GM19328 (cell line): ENCODE measurements around the gene ESRRB.

Experiments
- ATAC-seq: cut with Tn5 transposase; IDR thresholded peaks from one replicate; pipeline ENCODE4 v1.9.1; 2021; ENCODE audit warnings: mild to moderate bottlenecking, moderate library complexity; ENCODE audit not compliant: unreplicated experiment

ESRRB gene

DNA sequence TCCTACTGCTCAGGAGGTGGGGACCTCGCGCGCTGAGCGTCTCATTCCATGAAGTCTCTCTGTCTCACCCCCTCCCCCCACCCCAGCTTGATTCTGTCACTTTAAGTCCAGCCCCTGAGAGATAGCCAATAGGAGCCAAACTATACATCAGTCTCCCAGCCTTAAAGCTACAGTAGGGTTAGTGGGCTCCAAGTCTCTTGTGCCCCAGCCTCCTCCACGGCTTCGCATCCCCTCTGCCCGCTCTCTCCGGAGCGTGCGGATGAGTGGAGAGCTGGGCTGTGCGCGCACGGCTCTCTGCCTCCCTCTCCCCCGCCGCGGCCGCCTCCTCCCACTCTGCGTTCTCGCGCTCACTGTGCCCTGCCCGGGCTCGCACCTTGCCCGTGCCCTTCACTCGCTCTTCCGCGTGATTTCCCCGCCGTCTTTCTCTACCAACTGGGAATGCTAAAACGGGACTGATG, at the start of gene ESRRB:
TSS of gene ESRRB (plus strand) at position 191 of the 458 bp plus-strand sequence. CDS start at position 456, 265 bp downstream.
- ATAC-seq: no peak

DNA sequence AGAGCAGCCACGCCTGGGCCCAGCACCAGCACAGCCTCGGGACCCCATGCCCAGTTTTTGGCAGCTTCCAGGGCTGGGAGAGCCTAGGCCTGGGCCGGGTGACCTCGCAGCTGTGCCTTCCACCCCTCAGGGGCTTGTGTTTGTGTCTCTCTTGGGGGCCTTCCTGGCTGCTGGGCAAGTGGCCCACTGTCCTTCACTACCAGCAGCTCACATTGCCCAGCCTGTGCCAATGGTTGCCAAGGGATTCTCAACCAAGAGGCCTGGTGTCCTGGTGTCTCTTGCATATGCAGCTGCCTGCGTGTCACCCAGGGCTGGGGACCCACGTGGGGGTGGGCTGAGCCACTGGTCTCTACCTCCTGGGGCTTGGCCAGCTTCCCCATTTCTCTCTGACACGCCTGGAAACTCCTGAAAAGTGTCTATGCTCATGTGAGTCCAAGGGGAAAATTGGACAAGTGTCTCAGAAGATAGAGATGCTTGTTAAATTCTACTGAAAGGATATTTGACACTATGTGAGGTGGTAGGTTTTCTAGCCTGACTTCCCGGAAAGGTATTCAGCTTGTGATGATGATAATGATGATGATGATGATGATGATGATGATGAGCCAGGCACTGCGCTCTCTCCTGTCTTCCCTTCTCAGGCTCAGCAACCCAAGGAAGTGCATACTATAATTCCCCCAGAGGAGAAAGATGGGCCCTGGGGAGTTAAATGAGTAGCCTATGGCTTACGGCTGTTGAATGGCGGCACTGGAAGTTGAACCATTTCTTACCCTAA, 48.8 kb upstream of the ESRRB start:
- ATAC-seq: no peak

DNA sequence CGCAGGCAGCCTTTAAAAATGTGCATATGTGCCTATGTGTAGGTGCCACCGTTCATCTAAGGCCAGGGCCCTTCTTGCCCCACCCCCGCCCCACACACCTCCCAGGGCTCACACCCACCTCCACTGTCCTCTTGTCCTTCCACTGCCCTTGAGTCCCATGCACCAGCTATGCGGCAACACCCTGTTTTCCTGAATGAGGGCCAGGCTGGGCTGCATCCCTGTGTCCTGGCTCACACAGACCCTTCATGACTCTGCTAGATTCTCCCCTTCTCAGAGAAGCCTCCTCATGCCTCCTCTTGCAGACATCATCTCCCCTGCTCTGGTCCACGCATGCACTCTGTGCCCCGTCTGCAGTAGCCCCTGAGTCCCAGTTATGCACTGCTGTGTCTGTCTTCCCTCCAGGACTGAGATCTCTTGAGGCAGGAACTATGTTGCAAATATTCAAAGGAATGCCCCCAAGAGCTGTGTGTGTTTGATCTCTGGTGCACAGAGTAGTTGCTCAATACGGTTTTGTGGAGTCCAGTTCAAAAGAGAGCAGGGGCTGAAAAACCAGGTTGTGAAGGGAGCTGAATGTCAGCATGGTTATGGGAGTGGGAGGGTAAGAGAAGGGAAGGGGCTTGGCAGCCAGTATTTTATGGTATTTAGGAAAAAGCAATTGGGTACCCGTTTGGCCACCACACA, 47.3 kb upstream of the ESRRB start:
- ATAC-seq: no peak

DNA sequence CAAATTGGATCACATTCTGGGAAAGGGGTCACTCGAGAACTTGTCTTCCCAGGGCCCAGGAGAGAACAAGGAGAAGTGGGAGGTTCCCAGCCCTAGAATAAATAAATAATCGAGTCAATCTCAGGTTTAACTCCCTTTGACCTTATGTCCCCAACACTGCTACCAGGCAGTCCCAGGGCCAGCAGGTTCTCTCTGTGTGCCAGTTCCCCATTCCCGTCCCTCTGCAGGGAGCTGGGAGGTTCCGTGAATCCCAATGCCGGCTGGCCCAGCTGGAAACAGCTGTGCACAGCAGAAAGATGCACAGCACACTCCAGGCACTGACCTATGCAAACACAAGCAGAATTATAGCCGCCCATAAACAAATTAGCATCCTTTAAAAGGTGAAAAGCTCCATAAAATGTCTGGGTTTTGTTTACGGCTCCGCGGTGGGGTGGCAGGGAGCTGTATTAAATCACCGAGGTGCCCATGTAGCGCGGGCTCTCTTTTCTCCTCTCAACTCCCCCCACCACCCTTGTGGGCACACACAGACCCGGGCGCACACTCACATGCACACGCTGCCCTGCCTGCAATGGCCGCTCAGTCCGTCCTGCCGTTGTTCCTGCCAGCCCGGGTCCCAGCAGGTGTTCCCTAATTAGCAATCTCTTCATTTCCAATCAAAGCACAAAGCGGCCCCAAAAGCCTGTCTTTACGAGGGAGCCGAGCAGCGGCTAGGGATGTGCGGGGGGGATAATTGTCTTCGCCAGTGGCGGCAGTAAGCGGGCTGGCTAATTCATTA, 46.6 kb upstream of the ESRRB start:
- no peak for ATAC-seq

DNA sequence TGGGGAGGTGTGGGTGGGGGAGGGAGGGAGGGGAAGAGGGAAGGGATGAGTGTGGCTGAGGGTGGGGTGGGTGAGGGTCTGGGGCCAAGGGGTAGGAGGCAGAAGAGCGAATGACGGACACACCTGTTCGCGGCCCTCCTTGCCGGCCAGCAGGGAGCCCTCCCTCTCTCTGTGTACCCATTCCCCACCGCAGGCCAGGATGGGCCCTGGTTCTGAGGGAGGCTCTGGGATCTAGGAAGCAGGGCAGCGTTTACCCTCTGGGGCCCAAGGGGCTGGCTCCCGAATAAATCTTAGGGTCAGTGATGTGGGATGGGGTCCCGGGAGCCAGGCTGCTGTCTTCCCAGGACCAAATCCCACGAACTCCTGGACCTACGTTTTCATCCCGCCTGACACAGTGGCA, 46.0 kb upstream of the ESRRB start:
- ATAC-seq: no peak

DNA sequence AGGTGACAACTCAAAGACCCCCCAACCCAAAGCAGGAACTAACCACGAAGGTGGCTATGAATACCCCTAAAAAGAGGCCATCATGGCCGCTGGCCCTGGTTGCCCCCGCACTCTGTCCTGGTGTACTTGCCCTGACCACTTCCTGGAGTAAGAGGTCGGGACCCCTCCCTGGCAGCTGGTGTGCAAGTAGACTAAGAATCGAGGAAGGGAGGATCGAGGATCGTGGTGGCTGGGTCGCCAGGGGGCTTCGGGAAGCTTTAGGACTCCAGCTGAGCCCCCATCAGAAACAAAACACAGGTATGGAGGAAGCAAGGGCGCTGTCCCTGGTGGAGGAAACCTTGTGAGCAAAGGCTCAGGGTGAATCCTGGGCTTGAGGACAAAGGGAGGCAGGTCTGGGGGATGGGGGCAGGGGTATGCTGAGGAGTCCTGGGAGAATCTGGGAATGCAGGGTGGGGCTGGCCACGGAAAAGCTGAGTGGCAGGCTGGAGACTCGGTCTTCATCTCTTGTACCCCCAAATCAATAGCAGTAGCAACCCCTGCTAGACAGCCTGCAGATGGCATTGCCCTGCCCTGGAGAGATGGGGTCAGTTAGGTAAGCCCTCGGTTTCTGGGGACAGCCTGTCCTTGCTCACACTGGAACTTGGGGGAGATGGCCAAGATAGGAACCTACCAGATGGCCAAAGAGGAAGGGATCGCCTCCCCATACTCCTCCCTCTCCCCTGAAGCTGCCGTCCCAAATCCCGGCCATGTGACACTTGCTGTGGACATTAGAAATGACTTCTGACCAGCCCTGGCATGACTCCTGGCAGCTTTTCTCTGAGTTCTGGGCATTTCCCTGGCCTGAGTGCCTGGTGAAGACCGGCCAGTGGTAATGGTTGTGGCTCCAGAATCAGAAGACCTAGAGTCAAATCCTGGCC, 45.3 kb upstream of the ESRRB start:
- ATAC-seq: no peak

DNA sequence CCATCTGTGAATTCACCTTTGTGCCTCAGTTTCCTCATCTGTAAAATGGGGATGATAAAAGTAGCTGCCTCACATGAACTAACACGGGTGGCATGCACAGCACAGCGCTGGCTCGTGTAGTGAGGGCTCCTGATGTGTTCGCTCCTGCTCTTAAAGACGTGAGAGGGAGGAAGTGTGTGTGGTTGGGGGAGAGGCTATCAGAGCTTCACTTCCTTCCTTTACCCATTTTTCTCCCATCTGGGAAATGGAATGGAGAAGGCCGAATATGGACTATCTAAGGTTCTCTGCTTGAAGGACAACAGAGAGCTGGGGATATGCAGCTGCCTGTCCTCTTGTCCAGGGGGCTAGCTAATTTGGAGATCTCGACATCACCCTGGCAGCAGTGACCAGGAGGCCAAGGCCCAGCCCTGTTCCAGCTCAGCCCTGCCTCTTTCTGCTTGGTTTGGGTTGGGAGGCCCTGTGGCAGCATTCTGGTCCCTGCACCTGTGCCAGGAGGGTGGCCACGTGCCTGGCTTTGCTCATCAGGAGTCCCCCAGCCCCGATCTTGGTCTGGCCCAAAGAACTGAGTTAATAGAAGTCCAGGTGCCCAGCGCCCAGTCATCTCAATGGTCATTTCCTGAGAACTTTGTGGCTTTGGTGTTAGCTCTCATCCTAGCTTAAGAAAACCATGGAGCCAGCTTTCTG, 44.5 kb upstream of the ESRRB start:
- ATAC-seq: no peak

DNA sequence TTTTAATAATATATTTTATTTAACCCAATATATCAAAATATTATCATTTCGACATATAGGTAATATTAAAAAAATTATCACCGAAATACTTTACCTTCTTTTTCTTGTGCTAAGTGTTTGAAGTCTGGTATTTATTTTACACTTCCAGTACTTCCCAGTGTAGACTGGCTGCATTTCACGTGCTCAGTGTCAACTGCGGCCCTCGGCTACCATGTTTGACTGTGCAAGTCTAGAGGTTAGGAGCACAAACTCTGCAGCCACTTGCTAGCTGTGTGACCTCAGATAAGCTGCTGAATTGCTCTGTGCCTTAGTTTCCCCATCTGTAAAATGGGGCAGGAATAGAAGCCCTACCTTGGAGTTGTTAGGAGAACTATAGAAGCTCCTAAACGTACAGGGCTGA, 42.3 kb upstream of the ESRRB start:
- ATAC-seq: no peak

DNA sequence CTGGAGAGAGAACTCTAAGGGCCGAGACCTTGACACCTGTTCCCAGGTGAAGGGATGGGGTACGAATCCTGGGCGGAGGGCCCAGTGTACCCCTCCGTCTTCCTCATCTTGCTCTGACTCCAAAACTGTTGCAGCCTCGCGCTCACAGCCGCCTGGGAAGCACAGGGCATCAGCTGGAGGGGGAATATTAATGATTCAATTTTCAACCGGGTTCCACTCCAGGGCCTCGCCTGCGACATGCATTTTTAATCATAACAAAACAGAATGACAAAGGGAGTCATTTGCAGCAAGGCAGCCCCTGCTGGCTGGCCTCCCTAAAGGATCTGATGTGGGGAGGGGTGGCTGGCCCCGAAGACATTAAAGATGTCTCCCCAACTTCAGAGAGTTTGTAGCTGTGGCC, 41.6 kb upstream of the ESRRB start:
- no peak for ATAC-seq

DNA sequence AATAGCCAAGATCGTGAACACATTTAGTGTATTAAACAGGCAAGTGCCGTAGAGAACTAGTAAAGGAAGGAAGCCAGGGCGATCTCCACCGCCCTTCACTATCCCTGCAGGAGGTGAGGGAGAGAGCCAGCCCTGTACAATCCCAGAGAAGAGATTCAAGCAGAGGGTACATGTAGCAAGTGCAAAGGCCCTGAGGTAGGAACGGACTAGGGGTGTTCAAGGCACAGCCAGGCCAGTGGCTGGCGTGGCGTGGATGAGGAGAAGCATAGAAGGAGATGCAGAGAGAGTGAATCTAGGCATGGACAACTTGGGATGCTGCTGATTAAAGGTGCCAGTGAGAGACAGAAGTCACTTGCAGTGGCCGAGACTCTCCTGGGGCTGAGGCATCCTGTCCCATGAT, 39.1 kb upstream of the ESRRB start:
- no peak for ATAC-seq

DNA sequence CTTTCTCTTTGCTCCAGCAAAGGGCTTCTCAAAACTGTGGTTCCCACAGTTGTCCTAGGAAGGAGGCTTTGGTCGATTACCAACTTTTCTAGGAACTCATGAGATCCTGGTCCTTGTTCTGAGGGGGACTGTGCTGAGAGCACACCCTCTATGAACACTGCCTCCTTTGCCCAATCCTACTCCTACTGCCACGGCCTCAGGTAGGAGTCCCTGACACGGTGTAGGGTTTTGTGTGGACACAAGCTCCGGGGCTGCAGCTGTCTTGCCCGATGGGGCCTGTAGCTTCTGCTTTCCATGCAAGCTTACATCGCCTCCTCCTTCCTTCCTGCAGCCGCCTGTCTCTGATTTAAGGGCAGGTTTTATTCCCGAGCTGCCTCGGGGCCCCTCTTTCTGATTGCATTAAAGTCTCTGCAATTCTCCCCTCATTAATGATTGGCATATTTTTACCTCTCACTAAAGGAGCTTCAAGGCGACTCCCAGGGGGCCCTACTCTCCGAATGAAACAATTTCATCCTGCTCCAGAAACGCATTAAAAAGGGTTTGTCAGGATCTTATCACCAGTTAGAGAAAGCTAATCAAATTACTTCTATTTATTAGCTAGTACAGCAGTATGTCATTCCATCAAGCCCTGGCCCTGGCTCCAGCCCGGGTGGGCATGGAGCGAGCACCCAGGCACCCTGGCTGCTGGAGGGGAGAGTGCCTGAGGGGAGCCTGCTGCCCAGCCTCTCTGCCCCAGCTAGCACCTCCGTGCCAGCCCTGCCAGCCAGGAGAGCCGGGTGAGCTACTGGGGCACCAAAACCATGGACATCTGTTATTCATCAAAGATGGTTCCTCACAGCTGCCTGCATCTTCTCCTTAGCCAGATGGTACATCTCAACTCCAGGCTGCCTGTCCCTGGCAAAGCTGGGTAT, 38.0 kb upstream of the ESRRB start:
- ATAC-seq: no peak

DNA sequence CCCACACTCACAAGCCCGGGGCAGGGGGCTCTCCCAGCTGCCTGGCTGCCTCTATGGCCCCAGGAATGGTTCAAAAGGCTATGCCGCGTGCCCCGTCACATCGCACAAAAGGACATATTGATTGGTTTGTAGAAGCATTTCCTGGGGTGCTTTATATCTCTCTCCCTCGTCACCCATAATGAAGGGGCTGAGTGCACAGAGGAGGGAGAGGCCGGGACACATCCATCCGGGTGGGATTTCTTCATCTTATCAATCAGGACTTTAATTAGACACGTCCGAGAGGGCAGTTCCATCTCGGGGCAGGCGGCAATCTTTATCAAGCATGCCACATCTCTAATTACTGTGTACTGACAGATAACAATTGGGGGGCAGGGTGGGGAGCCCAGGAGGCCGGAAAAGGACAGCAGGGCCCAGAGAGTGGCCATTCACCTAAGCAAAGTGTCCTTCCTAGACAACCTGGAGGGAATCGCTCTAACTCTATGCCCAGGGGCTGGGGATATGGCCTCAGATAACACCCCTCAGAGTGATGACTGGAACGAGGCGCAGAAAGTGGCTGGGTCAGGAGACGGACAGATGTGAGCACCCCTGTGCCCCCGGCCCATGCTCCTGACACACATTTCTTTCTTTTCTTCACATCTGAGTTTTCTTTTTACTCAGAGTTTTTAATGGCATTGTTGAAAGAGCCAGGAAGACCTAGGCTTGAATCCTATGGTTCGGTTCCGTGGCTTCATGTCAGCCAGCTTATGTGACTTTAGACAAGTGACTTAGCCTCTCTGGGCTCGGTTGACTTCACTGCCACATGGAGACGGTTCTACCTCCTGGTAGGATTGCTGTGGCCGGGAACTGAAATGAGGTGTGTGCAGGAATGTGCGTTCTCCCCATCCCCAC, 36.0 kb upstream of the ESRRB start:
- no peak for ATAC-seq

DNA sequence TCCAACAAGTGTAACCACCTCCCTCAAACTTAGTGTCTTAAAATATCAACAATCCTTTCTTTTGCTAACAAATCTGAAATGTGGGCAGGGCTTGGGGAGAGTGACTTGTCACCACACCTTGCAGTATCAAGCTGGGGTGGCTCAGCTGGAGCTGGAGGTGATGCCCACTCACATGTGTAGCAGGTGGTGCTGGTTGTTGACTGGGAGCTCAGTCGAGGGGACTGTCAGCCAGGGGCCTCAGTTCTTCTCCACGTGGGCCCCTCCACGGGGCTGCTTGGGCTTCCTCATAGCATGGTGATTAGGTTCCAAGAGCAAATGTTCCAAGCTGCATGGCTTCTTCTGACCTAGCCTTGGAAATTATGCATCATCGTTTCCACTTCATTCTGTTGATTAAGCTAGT, 32.6 kb upstream of the ESRRB start:
- ATAC-seq: no peak

DNA sequence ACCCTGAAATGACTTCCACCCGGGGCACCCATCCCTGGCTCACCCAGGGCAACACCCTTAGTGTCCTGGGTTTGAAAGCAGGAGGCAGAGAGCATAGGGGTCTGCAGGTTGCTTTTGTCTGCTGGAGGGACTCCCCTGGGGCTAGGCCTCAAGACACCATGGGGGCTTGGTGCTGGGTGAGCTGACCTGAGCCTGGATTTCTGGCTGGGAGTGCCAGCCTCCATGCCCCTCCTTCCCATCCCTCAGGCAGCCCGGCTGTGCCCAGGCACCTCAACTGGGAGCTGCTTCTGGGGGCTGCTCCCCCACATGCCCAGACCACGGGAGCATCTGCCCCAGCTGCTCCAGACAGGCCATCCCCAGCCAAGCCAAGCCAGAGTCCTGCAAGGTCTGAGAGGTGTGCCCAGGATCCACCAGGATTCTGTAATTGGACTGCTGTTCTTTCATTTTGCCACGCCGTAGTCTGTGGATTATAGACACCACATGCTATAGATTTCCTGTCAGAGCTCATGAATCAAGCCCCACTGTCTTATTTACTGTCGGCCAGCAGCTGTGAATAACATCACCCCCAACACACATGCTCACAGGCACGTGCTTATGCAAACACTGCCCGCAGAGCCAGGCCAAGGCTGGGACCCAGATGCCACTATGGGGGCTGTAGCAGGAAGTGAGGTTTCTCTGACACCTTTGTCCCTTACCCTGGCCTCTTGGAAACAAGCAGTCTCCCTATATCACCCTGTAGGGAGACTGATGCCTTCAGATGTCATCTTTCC, 29.4 kb upstream of the ESRRB start:
- no peak for ATAC-seq

DNA sequence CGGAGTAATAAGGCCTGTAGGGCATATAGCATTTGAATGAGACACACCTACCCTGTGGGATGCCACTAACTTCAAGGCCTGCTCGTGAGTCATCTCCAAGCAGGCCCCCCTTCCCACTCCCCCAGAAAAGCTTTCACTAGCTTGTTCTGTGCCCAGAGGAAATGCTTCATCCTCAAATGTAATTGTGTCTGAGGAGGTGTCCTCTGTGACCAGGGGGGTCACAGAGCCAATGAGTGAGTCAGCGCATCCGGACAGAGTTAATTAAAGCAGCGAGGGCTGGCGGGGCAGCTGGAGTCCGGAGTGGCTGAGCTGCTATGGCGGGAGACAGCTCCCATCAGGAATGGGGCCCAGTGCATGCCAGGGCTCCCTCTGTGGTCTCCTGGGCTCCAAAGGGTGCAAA, 27.0 kb upstream of the ESRRB start:
- ATAC-seq: no peak

DNA sequence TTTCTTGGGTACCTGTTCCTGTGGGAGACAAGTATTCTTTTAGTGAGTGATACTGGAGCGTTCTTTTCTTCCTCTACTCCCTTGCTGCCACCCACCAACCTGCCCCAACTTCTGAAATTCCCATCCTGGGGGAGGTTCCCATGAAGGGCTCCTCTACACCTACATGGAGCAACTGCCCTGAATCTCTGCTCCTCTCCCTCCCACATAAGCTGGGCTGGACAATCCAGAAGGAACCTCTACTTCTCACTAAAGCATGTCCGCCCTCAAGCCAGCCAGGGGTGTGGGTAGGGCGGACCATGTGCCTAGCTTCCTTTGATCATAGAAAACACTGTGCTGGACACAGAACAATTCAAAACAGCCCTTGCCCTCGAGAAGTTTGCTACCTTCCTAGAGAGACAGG, 25.9 kb upstream of the ESRRB start:
- no peak for ATAC-seq

DNA sequence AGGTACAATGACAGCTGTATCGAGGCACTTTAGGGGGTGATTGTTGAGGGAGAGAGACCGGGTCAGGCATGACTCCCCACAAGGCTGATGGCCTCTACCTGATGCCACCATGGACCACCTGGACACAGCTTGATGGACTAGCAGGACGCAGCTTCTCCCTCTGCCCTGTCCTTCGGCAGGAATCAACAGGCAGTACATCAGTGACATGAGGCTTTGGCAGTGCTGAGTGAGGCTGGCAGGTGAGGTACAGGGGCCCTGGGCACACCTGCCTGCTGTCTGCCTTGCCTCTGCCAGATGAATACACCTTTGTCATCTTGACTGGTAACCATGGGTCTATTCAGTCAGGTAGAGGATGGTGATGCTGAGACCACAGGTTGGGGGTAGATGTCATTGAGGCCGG, 25.3 kb upstream of the ESRRB start:
- ATAC-seq: no peak
